Measurements from ENCODE around the gene LRRC8D. TPM values are rescaled to one million over a fixed set of nuclear protein-coding genes. Genes with fewer than 3 reads are reported as not detected.
A peak's percentile ranks its signal among the peaks of the same experiment; 100 is the strongest.

LRRC8D gene
- total and polyA plus RNA-seq, 2 of the 4 experiments (the other 2 are of a cell fraction), result 34.1 to 35.3 TPM

DNA sequence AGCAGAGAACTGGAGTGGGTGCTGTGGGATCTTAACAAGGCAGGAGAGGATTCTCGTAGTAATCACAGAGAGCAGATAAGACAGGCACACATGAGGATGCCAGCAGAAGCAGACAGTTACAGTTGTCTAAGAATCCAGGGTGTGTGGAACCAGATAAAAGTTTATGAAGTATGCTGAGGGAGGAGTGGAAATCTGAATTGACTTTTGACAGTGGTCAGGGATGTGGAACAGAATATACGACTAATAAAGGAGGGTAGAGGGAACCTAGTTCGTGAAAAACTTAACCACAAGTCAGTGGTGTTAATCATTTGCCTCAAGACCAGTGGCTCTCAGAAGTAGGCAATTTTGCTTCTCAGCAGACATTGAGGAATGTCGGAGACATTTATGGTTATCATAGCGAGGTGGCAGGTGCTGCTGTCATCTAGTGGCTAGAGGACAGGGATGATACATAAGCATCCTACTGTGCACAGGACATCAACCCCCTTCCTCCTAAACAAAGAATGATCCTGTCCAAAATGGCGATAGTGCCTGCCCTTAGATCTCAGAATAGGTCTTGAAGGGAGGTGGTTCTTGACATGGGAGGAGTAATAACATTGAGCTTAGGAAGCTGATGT lies 3.0 kb downstream of the LRRC8D start:
- no peak overlapping the region for H2AK9ac ChIP-seq (replicated peaks; ENCODE audit: low read depth, low read length, poor library complexity)
- ChIA-PET CTCF (interaction anchor here (0.8 to 2.6 kb wide), 2 partner anchors 10 to 20 kb away, joined by 3 to 9 read pairs; no protein-coding TSS in a partner anchor), POLR2A (ENCODE audit: unreplicated experiment) (no interaction called here)
- H3K18ac ChIP-seq (ENCODE audit: low read depth, low read length), result peak overlapping the region; percentile 34
- no peak overlapping the region for H3K4me3 ChIP-seq (ENCODE audit: insufficient read depth, low read depth, low read length)
- H3K23ac ChIP-seq (ENCODE audit: low read depth, low read length), result no peak overlapping the region
- H3K56ac ChIP-seq (ENCODE audit: extremely low read depth, insufficient read depth, low read length), result no peak overlapping the region
- no peak overlapping the region for H2AFZ ChIP-seq (replicated peaks; ENCODE audit: low read length, poor library complexity)
- ATAC-seq (ENCODE audit: low read depth) (no peak), DNase-seq (no peak)
- H4K91ac ChIP-seq (ENCODE audit: insufficient read depth, low read depth, low read length), result peak overlapping the region; percentile 22; the same call in 1 of the 2 replicates
- no peak overlapping the region for H2BK15ac ChIP-seq (ENCODE audit: low read depth, low read length)
- 0 out of 2 replicates have a peak overlapping the region, but pooled peaks have one; percentile 10 for H2BK120ac ChIP-seq (ENCODE audit: low read depth, low read length)
- 0 out of 2 replicates have a peak overlapping the region, but pooled peaks have one; percentile 60 for H3K9ac ChIP-seq (ENCODE audit: low read depth, low read length)
- peak overlapping the region; percentile 49; the same call in 1 of the 2 replicates for H4K5ac ChIP-seq (ENCODE audit: low read depth, low read length)
- H2BK5ac ChIP-seq (ENCODE audit: low read depth, low read length, poor library complexity, severe bottlenecking), result no peak overlapping the region
- intact Hi-C loops (cut with micrococcal nuclease), result loop anchor here (5.0 kb wide), 1 partner anchor 164 kb away; no protein-coding TSS in a partner anchor
- H3K4me2 ChIP-seq (ENCODE audit: low read depth, low read length), result peak overlapping the region; percentile 28; the same call in 1 of the 2 replicates
- WGBS, 2 experiments (ENCODE audit: extremely low coverage in 2 of 2, insufficient read length in 1 of 2), result 70% methylated on average over 2 of the region's 6 CpGs; no CpG with 5 or more reads in 1 of the 2 experiments
- no peak overlapping the region; the same call in 1 of the 2 replicates for H2BK20ac ChIP-seq (ENCODE audit: low read depth, low read length)
- peak overlapping the region; percentile 62; the same call in 1 of the 2 replicates for H3K27ac ChIP-seq (ENCODE audit: insufficient read depth, low read length)
- H3K9me3 ChIP-seq (ENCODE audit: control insufficient read depth, insufficient read depth, low read length), result no peaks in the 10 kb centered on the region
- peak overlapping the region; percentile 37; the same call in 1 of the 2 replicates for H3K4ac ChIP-seq (ENCODE audit: low read depth, low read length)
- H2AK5ac ChIP-seq (ENCODE audit: low read depth, low read length), result peak overlapping the region; percentile 7; the same call in 1 of the 2 replicates
- peaks cover 9% of the 10 kb centered on the region; the same call in 1 of the 2 replicates for H3K4me1 ChIP-seq (ENCODE audit: control insufficient read depth, insufficient read depth, low read length)
- 0 out of 2 replicates have a peak overlapping the region, but pooled peaks have one; percentile 41 for H3K14ac ChIP-seq (replicated peaks; ENCODE audit: low read depth, low read length)
- in situ Hi-C loops (cut with MboI; ENCODE audit: low sequenced_read_pairs), result no loop called here
- BruUV-seq (replicated peaks), result no TSS peak
- H3K9me1 ChIP-seq (ENCODE audit: insufficient read depth, low read length), result no peaks in the 10 kb centered on the region
- H3K79me1 ChIP-seq (ENCODE audit: low read depth in 1 of 2, low read length in 2 of 2), result peaks cover 3 to 15% of the 10 kb centered on the region in 2 experiments; a peak in 2 of 4 replicates
- H3K36me3 ChIP-seq (ENCODE audit: control insufficient read depth, insufficient read depth, low read length), result no peaks in the 10 kb centered on the region
- no peaks in the 10 kb centered on the region for H3K27me3 ChIP-seq (ENCODE audit: control insufficient read depth, insufficient read depth, low read length)
- peak overlapping the region in 1 of 2 experiments; percentile 60; a peak in 2 of 4 replicates for H4K8ac ChIP-seq (ENCODE audit: low read depth in 2 of 2, low read length in 2 of 2)
- dilution Hi-C loops (cut with HindIII; ENCODE audit: low sequenced_read_pairs, unreplicated experiment), result no loop called here
- no peaks in the 10 kb centered on the region for H4K20me1 ChIP-seq (ENCODE audit: insufficient read depth, low read length)
- TF ChIP-seq MAFK (IDR thresholded peaks at IDR 0.05; ENCODE audit: low read depth, low read length), result no peak
- TF ChIP-seq CHD1 (IDR thresholded peaks at IDR 0.05; ENCODE audit: low read depth, low read length), result no peak
- no peak for TF ChIP-seq MXI1 (IDR thresholded peaks at IDR 0.05; ENCODE audit: borderline replicate concordance, low read depth, low read length)
- TF ChIP-seq BHLHE40 (IDR thresholded peaks at IDR 0.05; ENCODE audit: low read depth, low read length), result no peak
- no peak for TF ChIP-seq RCOR1 (IDR thresholded peaks at IDR 0.05; ENCODE audit: insufficient replicate concordance, low read length)
- TF ChIP-seq SMC3 (IDR thresholded peaks at IDR 0.05; ENCODE audit: low read depth, low read length), result no peak
- no peak for TF ChIP-seq NFE2L2 (IDR thresholded peaks at IDR 0.05; ENCODE audit: low read depth, low read length)
- no peak for TF ChIP-seq FOS (IDR thresholded peaks at IDR 0.05; ENCODE audit: low read depth, low read length)
- no peak for TF ChIP-seq POLR2A (IDR thresholded peaks at IDR 0.05; ENCODE audit: low read depth, low read length)
- no peak for TF ChIP-seq RAD21 (IDR thresholded peaks at IDR 0.05; ENCODE audit: low read length)
- no peak for TF ChIP-seq CEBPB (IDR thresholded peaks at IDR 0.05; ENCODE audit: low read depth, low read length)
- no peak for TF ChIP-seq MAZ (IDR thresholded peaks at IDR 0.05; ENCODE audit: borderline replicate concordance, low read depth, low read length)
- TF ChIP-seq, protein P1, sequence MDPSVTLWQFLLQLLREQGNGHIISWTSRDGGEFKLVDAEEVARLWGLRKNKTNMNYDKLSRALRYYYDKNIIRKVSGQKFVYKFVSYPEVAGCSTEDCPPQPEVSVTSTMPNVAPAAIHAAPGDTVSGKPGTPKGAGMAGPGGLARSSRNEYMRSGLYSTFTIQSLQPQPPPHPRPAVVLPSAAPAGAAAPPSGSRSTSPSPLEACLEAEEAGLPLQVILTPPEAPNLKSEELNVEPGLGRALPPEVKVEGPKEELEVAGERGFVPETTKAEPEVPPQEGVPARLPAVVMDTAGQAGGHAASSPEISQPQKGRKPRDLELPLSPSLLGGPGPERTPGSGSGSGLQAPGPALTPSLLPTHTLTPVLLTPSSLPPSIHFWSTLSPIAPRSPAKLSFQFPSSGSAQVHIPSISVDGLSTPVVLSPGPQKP (IDR thresholded peaks at IDR 0.05; ENCODE audit: borderline replicate concordance, low read depth, low read length), result no peak
- TF ChIP-seq, protein P2, sequence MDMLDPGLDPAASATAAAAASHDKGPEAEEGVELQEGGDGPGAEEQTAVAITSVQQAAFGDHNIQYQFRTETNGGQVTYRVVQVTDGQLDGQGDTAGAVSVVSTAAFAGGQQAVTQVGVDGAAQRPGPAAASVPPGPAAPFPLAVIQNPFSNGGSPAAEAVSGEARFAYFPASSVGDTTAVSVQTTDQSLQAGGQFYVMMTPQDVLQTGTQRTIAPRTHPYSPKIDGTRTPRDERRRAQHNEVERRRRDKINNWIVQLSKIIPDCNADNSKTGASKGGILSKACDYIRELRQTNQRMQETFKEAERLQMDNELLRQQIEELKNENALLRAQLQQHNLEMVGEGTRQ (IDR thresholded peaks at IDR 0.05; ENCODE audit: low read depth, low read length), result no peak
- TF ChIP-seq RFX5 (IDR thresholded peaks at IDR 0.05; ENCODE audit: low read depth, low read length), result no peak
